Vagina (tissue), 2 donors: ENCODE measurements around the gene AGTPBP1. TPM values are rescaled to one million over a fixed set of nuclear protein-coding genes. Genes with fewer than 3 reads are reported as not detected.
"Not testable (repeated sequence)": the region's sequence is repeated elsewhere in the genome, so short reads cannot be mapped to it uniquely, and the experiment has no call there.

Experiments used
- DNase-seq, 2 donors: peaks; one replicate each; pipeline ENCODE4 v3.0.0-alpha.2; 2017; ENCODE audit errors: extremely low spot score in 2 of 2
- H3K27ac ChIP-seq: fragments of 200-600 bp; sonication (generic); one replicate; pipeline ENCODE4 v1.5.1; 2019
- H3K27me3 ChIP-seq: fragments of 200-600 bp; sonication (generic); one replicate; pipeline ENCODE4 v1.5.1; 2019
- H3K36me3 ChIP-seq, 2 donors: fragments of 200-600 bp; sonication (generic); one replicate each; pipeline ENCODE4 v1.5.1; 2017 to 2019
- H3K4me1 ChIP-seq: fragments of 200-600 bp; sonication (generic); one replicate; pipeline ENCODE4 v1.5.1; 2019
- H3K4me3 ChIP-seq, 2 donors: fragments of 200-600 bp; sonication (generic); 1 replicate in 1 of 2; 2 replicates in 1 of 2; pipeline ENCODE4 v1.5.1; 2016 to 2019
- H3K9me3 ChIP-seq: fragments of 200-600 bp; sonication (generic); one replicate; pipeline ENCODE4 v1.5.1; 2019
- CTCF ChIP-seq, 3 experiments: fragments of 450-650 bp in 2 of 3; fragments of 200-600 bp in 1 of 3; sonication (generic) in 1 of 3; IDR thresholded peaks; one replicate each; pipeline ENCODE4 v1.5.1; 2017 to 2019; ENCODE audit warnings: antibody characterized with exemption in 3 of 3, mild to moderate bottlenecking in 2 of 3, moderate library complexity in 2 of 3
- POLR2A ChIP-seq, 2 donors: fragments of 450-650 bp; IDR thresholded peaks; one replicate each; pipeline ENCODE4 v1.6.1; 2017; ENCODE audit warnings: antibody characterized with exemption in 2 of 2, mild to moderate bottlenecking in 2 of 2, moderate library complexity in 2 of 2
- POLR2AphosphoS5 ChIP-seq, 2 donors: sonication (generic); formaldehyde crosslinking; IDR thresholded peaks; one replicate each; pipeline ENCODE4 v1.9.0; 2017; ENCODE audit warnings: antibody characterized with exemption in 2 of 2, mild to moderate bottlenecking in 2 of 2, low read depth in 1 of 2; ENCODE audit not compliant: insufficient read depth in 1 of 2
- intact Hi-C: fragments of 100-400 bp; cut with DNase I; formaldehyde crosslinking; loops from one replicate; pipeline ENCODE4 v1.15.1; 2023
- total RNA-seq: library from RNA; depleted of rRNA; stranded (reverse); fragments of >200 nt; gene quantifications from one replicate; pipeline ENCODE4 v1.2.3, GENCODE V29; 2016

The AGTPBP1 gene
- total RNA-seq, 1 donor from 2014 or later: 12.3 TPM

- DNase-seq: no peak
- no peaks in the 10 kb centered on the region for H3K4me1 ChIP-seq
- no peak overlapping the region for H3K27ac ChIP-seq
- H3K9me3 ChIP-seq: no peaks in the 10 kb centered on the region
- TF ChIP-seq POLR2A (IDR thresholded peaks at IDR 0.05) (no peak), CTCF (IDR thresholded peaks at IDR 0.05) (no peak), POLR2AphosphoS5 (IDR thresholded peaks at IDR 0.05; ENCODE audit: insufficient read depth in 1 of 2, low read depth in 1 of 2) (no peak)
- intact Hi-C loops: no loop called here
- no peaks in the 10 kb centered on the region for H3K27me3 ChIP-seq
- no peak overlapping the region for H3K4me3 ChIP-seq
- no peaks in the 10 kb centered on the region for H3K36me3 ChIP-seq
These were observed 147.4 kb downstream of the AGTPBP1 start for GRCh38 chr9:85594316-85594715.

- intact Hi-C loops: no loop called here
- no peak overlapping the region for H3K4me3 ChIP-seq
- H3K27me3 ChIP-seq: no peaks in the 10 kb centered on the region
- no peaks in the 10 kb centered on the region for H3K36me3 ChIP-seq
- DNase-seq: no peak
- TF ChIP-seq CTCF (IDR thresholded peaks at IDR 0.05) (no peak), POLR2AphosphoS5 (IDR thresholded peaks at IDR 0.05; ENCODE audit: insufficient read depth in 1 of 2, low read depth in 1 of 2) (no peak), POLR2A (IDR thresholded peaks at IDR 0.05) (no peak)
- H3K4me1 ChIP-seq: no peaks in the 10 kb centered on the region
- H3K9me3 ChIP-seq: no peaks in the 10 kb centered on the region
- H3K27ac ChIP-seq: no peak overlapping the region
These were observed 155.1 kb downstream of the AGTPBP1 start for GRCh38 chr9:85586684-85587083.

- no peak for DNase-seq
- Histone ChIP-seq H3K4me3 (no peak overlapping the region), H3K4me1 (no peaks in the 10 kb centered on the region), H3K27me3 (no peaks in the 10 kb centered on the region), H3K9me3 (no peaks in the 10 kb centered on the region), H3K27ac (no peak overlapping the region), H3K36me3 (no peaks in the 10 kb centered on the region)
- TF ChIP-seq POLR2A (IDR thresholded peaks at IDR 0.05): no peak
- no peak for TF ChIP-seq POLR2AphosphoS5 (IDR thresholded peaks at IDR 0.05; ENCODE audit: insufficient read depth in 1 of 2, low read depth in 1 of 2)
- TF ChIP-seq CTCF (IDR thresholded peaks at IDR 0.05): no peak
- intact Hi-C loops: no loop called here
These were observed 164.3 kb downstream of the AGTPBP1 start for GRCh38 chr9:85577353-85577952.

- no peaks in the 10 kb centered on the region for H3K36me3 ChIP-seq
- no peak overlapping the region for H3K4me3 ChIP-seq
- H3K27me3 ChIP-seq: no peaks in the 10 kb centered on the region
- TF ChIP-seq POLR2AphosphoS5 (IDR thresholded peaks at IDR 0.05; ENCODE audit: insufficient read depth in 1 of 2, low read depth in 1 of 2) (no peak), POLR2A (IDR thresholded peaks at IDR 0.05) (no peak), CTCF (IDR thresholded peaks at IDR 0.05) (no peak)
- no peak for DNase-seq
- intact Hi-C loops: no loop called here
- H3K9me3 ChIP-seq: no peaks in the 10 kb centered on the region
- no peak overlapping the region for H3K27ac ChIP-seq
- H3K4me1 ChIP-seq: no peaks in the 10 kb centered on the region
These were observed 165.9 kb downstream of the AGTPBP1 start for GRCh38 chr9:85575868-85576267.

- H3K4me3 ChIP-seq, H3K9me3 ChIP-seq, H3K27me3 ChIP-seq, H3K4me1 ChIP-seq, H3K36me3 ChIP-seq, intact Hi-C loops, H3K27ac ChIP-seq, DNase-seq: not testable (repeated sequence)
These were observed 168.2 kb downstream of the AGTPBP1 start for GRCh38 chr9:85573546-85573945.

GRCh38 chr9:85572917-85573316, 168.8 kb downstream of the AGTPBP1 start:
- H3K9me3 ChIP-seq, H3K27me3 ChIP-seq, intact Hi-C loops, H3K4me1 ChIP-seq, H3K4me3 ChIP-seq, DNase-seq, H3K27ac ChIP-seq, H3K36me3 ChIP-seq: not testable (repeated sequence)
